Astrocyte (in vitro differentiated cells and primary cell): ENCODE data around the gene FRMD6. TPM values are rescaled to one million over a fixed set of nuclear protein-coding genes. Genes with fewer than 3 reads are reported as not detected.
A peak's percentile ranks its signal among the peaks of the same experiment; 100 is the strongest.

Source experiments
- DNase-seq: peaks from one replicate; pipeline ENCODE4 v3.0.0-alpha.2; 2010; ENCODE audit warnings: low read depth
- FAIRE-seq: peaks from 2 replicates; lab custom pipeline; 2011; peaks lifted over from hg19 to GRCh38; lab: Jason Lieb, UNC
- H2AFZ ChIP-seq: 2 replicates; pipeline ENCODE4 v1.6.0; 2012; ENCODE audit warnings: low read depth, low read length, inconsistent platforms
- H3K27ac ChIP-seq: 2 replicates; pipeline ENCODE4 v1.5.1; 2011; ENCODE audit warnings: low read depth, low read length, inconsistent platforms
- H3K27me3 ChIP-seq: 2 replicates; pipeline ENCODE4 v1.6.0; 2011; ENCODE audit warnings: low read length, inconsistent platforms; ENCODE audit not compliant: insufficient read depth
- H3K36me3 ChIP-seq: 2 replicates; pipeline ENCODE4 v1.5.1; 2011; ENCODE audit warnings: low read length, inconsistent platforms; ENCODE audit not compliant: insufficient read depth
- H3K4me1 ChIP-seq: 2 replicates; pipeline ENCODE4 v1.5.1; 2011; ENCODE audit warnings: low read length, inconsistent platforms; ENCODE audit not compliant: insufficient read depth
- H3K4me2 ChIP-seq: 2 replicates; pipeline ENCODE4 v1.6.0; 2012; ENCODE audit warnings: low read length, inconsistent platforms
- H3K4me3 ChIP-seq: 2 replicates; pipeline ENCODE4 v1.5.1; 2011; ENCODE audit warnings: low read depth, mild to moderate bottlenecking, low read length, inconsistent platforms; ENCODE audit not compliant: insufficient read depth
- H3K79me2 ChIP-seq: 2 replicates; pipeline ENCODE4 v1.6.0; 2012; ENCODE audit warnings: mild to moderate bottlenecking, low read length, inconsistent platforms; ENCODE audit not compliant: insufficient read depth
- H3K9ac ChIP-seq: 2 replicates; pipeline ENCODE4 v1.6.0; 2012; ENCODE audit warnings: mild to moderate bottlenecking, low read length, inconsistent platforms
- H3K9me3 ChIP-seq: 2 replicates; pipeline ENCODE4 v1.5.1; 2012; ENCODE audit warnings: low read depth, mild to moderate bottlenecking, low read length, inconsistent platforms; ENCODE audit not compliant: insufficient read depth
- H4K20me1 ChIP-seq: 2 replicates; pipeline ENCODE4 v1.6.0; 2012; ENCODE audit warnings: low read length, inconsistent platforms; ENCODE audit not compliant: insufficient read depth
- H3K27ac Mint-ChIP-seq: one replicate; pipeline ENCODE4 v1.8.0; 2021; ENCODE audit warnings: mild to moderate bottlenecking, mixed read lengths; ENCODE audit not compliant: unreplicated experiment
- H3K27me3 Mint-ChIP-seq: one replicate; pipeline ENCODE4 v1.8.0; 2021; ENCODE audit warnings: low read depth, mixed read lengths; ENCODE audit not compliant: unreplicated experiment
- H3K36me3 Mint-ChIP-seq: one replicate; pipeline ENCODE4 v1.8.0; 2021; ENCODE audit warnings: low read depth, mixed read lengths; ENCODE audit not compliant: unreplicated experiment
- H3K4me1 Mint-ChIP-seq: one replicate; pipeline ENCODE4 v1.8.0; 2021; ENCODE audit warnings: low read depth, mixed read lengths; ENCODE audit not compliant: unreplicated experiment
- H3K4me3 Mint-ChIP-seq: one replicate; pipeline ENCODE4 v1.8.0; 2021; ENCODE audit warnings: mild to moderate bottlenecking, moderate library complexity, mixed read lengths; ENCODE audit not compliant: unreplicated experiment
- H3K9me3 Mint-ChIP-seq: one replicate; pipeline ENCODE4 v1.8.0; 2021; ENCODE audit warnings: mild to moderate bottlenecking, mixed read lengths; ENCODE audit not compliant: unreplicated experiment
- EZH2 ChIP-seq: IDR thresholded peaks from 2 replicates; pipeline ENCODE4 v1.6.1; 2012; ENCODE audit warnings: mild to moderate bottlenecking, low read length, inconsistent platforms; ENCODE audit not compliant: insufficient read depth
- total RNA-seq: library from RNA; stranded (reverse); gene quantifications from 2 replicates; pipeline ENCODE4 v1.2.1, GENCODE V29; 2021
- TF ChIP-seq, protein P1 (sequence below): IDR thresholded peaks from 2 replicates; pipeline ENCODE4 v1.5.1; 2011; ENCODE audit warnings: low read depth, mild to moderate bottlenecking, inconsistent platforms, low read length, moderate library complexity; ENCODE audit not compliant: insufficient read depth

FRMD6 gene
- total RNA-seq, 1 donor from 2014 or later, result 492 TPM

DNA sequence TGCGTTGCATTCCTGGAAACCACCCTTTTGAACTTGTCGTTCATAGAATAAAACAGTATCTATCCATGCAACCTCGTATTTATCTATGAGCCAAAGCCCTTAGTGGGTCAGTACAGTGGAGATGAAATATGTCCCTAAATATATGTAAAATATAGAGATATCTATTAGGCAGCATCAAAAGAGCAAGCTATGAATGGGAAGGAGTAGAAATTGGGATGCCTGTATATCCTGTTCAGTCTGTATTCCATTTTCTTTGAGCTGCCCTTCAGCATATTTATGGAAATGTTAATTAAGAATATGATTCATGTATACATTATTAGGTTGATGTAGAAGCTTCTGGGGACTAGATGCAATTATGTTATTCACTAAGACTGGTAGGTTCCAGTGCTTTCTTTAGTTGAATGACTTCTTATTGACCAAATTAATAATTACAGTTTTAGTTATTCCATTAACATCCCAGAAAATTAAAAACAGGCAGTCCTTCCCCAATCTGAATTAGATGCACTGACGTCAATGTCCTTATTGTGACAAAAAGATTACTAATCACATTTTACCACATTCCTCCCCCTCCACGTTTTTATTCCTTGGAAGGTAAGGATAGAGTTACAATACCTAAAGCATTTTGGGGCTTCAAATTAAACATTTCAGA is 11.9 kb upstream of the FRMD6 start:
- no peak for TF ChIP-seq EZH2
- TF ChIP-seq, protein P1, sequence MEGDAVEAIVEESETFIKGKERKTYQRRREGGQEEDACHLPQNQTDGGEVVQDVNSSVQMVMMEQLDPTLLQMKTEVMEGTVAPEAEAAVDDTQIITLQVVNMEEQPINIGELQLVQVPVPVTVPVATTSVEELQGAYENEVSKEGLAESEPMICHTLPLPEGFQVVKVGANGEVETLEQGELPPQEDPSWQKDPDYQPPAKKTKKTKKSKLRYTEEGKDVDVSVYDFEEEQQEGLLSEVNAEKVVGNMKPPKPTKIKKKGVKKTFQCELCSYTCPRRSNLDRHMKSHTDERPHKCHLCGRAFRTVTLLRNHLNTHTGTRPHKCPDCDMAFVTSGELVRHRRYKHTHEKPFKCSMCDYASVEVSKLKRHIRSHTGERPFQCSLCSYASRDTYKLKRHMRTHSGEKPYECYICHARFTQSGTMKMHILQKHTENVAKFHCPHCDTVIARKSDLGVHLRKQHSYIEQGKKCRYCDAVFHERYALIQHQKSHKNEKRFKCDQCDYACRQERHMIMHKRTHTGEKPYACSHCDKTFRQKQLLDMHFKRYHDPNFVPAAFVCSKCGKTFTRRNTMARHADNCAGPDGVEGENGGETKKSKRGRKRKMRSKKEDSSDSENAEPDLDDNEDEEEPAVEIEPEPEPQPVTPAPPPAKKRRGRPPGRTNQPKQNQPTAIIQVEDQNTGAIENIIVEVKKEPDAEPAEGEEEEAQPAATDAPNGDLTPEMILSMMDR, result no peak
- H3K4me2 ChIP-seq, result no peak overlapping the region
- Mint-ChIP-seq H3K27me3 (no peaks in the 10 kb centered on the region), H3K27ac (no peak overlapping the region), H3K4me1 (peaks cover 46% of the 10 kb centered on the region), H3K36me3 (peaks cover 2% of the 10 kb centered on the region), H3K4me3 (no peak overlapping the region), H3K9me3 (no peaks in the 10 kb centered on the region)
- H3K9ac ChIP-seq, result no peak overlapping the region
- peaks cover 20% of the 10 kb centered on the region for H3K4me1 ChIP-seq
- H3K4me3 ChIP-seq, result no peak overlapping the region
- no peaks in the 10 kb centered on the region for H3K36me3 ChIP-seq
- no peaks in the 10 kb centered on the region for H4K20me1 ChIP-seq
- H3K27me3 ChIP-seq, result no peaks in the 10 kb centered on the region
- no peak for DNase-seq
- no peak for FAIRE-seq
- H3K27ac ChIP-seq, result no peak overlapping the region
- no peaks in the 10 kb centered on the region for H3K79me2 ChIP-seq
- H2AFZ ChIP-seq, result no peak overlapping the region
- no peaks in the 10 kb centered on the region for H3K9me3 ChIP-seq

DNA sequence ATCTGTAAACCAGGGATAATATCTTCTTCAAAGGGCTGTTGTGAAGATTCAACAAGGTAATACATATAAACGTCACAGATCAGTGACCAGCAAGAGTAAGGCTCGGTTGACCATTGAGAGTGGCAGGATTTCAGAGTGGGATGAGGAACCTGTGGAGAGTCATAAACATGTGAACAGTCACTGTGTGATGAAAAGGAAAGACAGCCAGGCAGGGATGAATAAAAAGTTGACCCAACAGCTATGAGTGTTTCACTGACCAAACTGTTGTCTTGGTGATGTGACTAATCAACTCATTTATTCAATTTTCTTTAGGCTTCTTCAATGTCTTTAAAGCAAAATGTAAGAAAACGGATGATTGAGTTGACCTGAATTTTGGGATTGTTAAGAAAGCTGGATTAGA is 8.6 kb upstream of the FRMD6 start:
- peaks cover 13% of the 10 kb centered on the region for H3K4me1 ChIP-seq
- no peaks in the 10 kb centered on the region for H3K36me3 ChIP-seq
- peaks cover 14% of the 10 kb centered on the region for H3K79me2 ChIP-seq
- H3K36me3 Mint-ChIP-seq, result peaks cover 2% of the 10 kb centered on the region
- no peaks in the 10 kb centered on the region for H3K9me3 Mint-ChIP-seq
- H2AFZ ChIP-seq, result no peak overlapping the region
- no peak overlapping the region for H3K4me3 Mint-ChIP-seq
- H3K27ac Mint-ChIP-seq, result peak overlapping the region; percentile 96
- H3K9me3 ChIP-seq, result no peaks in the 10 kb centered on the region
- H3K4me1 Mint-ChIP-seq, result peaks cover 37% of the 10 kb centered on the region
- H3K27me3 ChIP-seq, result no peaks in the 10 kb centered on the region
- H3K27ac ChIP-seq, result peak overlapping the region; percentile 71
- H3K9ac ChIP-seq, result peak overlapping the region; percentile 44
- no peak overlapping the region for H3K4me3 ChIP-seq
- DNase-seq (peak; percentile 89), FAIRE-seq (peak; percentile 87)
- H4K20me1 ChIP-seq, result no peaks in the 10 kb centered on the region
- H3K27me3 Mint-ChIP-seq, result no peaks in the 10 kb centered on the region
- TF ChIP-seq EZH2, result no peak
- TF ChIP-seq, protein P1, result no peak
- peak overlapping the region; percentile 29 for H3K4me2 ChIP-seq

DNA sequence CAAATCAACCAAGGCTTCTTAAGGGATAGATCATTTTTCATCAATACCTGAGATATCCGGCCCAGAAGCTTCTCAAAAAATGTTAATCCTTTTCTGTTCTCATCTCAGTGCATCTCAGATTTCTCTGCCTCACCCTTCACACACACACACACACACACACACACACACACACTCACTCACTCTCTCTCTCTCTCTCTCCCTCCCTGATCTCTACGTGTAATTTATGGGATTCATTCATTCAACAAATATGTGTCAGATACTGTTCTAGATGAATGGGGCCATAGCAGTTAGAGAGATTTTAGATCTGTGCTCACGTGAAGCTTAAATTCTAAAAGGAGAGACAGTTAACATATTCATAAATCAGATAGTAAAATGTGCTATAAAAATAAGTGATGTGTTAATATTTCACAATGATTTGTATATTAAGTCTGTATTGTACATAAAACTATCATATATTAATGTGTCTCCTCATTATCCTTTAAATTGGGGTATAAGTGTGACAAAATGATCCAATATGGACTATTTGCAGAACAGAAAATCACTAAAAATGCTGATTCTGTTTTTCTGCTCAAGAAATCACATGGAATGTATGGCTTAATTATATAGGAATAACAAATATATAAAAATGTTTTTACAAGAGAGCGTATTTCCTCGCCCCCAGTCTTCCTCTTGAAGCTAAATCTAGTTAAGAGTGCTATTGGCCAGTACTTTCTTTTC is 7.3 kb upstream of the FRMD6 start:
- Histone ChIP-seq H3K9ac (no peak overlapping the region), H3K4me2 (no peak overlapping the region), H3K4me3 (no peak overlapping the region), H3K36me3 (no peaks in the 10 kb centered on the region), H3K9me3 (no peaks in the 10 kb centered on the region), H4K20me1 (no peaks in the 10 kb centered on the region), H3K79me2 (peaks cover 26% of the 10 kb centered on the region), H2AFZ (no peak overlapping the region), H3K27ac (no peak overlapping the region), H3K27me3 (no peaks in the 10 kb centered on the region), H3K4me1 (peaks cover 9% of the 10 kb centered on the region)
- TF ChIP-seq, protein P1, result no peak
- TF ChIP-seq EZH2, result no peak
- FAIRE-seq, result no peak
- H3K4me3 Mint-ChIP-seq, result no peak overlapping the region
- H3K9me3 Mint-ChIP-seq, result no peaks in the 10 kb centered on the region
- peaks cover 2% of the 10 kb centered on the region for H3K36me3 Mint-ChIP-seq
- no peaks in the 10 kb centered on the region for H3K27me3 Mint-ChIP-seq
- H3K27ac Mint-ChIP-seq, result peak overlapping the region; percentile 63
- DNase-seq, result peak; percentile 67
- H3K4me1 Mint-ChIP-seq, result peaks cover 36% of the 10 kb centered on the region
